GM23338 (cell line): ENCODE results near the gene DCAF7. TPM values are rescaled to one million over a fixed set of nuclear protein-coding genes. Genes with fewer than 3 reads are reported as not detected.

Experiments used
- ATAC-seq: fragments of 200-7000 bp; cut with Tn5 transposase; 3 replicates; pipeline ENCODE4 v1.9.1; 2020
- DNase-seq: peaks from one replicate; pipeline ENCODE4 v3.0.0-alpha.2; 2015; ENCODE audit warnings: low spot score
- H2AFZ ChIP-seq: fragments of 200-600 bp; sonication (generic); 2 replicates; pipeline ENCODE4 v1.8.0; 2016; ENCODE audit warnings: antibody characterized with exemption, mild to moderate bottlenecking, moderate library complexity
- H3F3A ChIP-seq: fragments of 200-600 bp; sonication (generic); replicated peaks from 2 replicates; pipeline ENCODE4 v1.8.0; 2017; ENCODE audit warnings: antibody characterized with exemption, mixed run types, low read depth
- H3K27ac ChIP-seq: fragments of 200-600 bp; sonication (generic); 2 replicates; pipeline ENCODE4 v1.6.1; 2016; ENCODE audit warnings: low read depth
- H3K27me3 ChIP-seq: fragments of 200-600 bp; sonication (generic); 2 replicates; pipeline ENCODE4 v1.8.0; 2016; ENCODE audit warnings: mild to moderate bottlenecking, mixed run types, moderate library complexity; ENCODE audit not compliant: insufficient read depth
- H3K36me3 ChIP-seq: fragments of 200-600 bp; sonication (generic); 2 replicates; pipeline ENCODE4 v1.8.0; 2016; ENCODE audit warnings: mild to moderate bottlenecking; ENCODE audit not compliant: insufficient read depth
- H3K4me1 ChIP-seq: fragments of 200-600 bp; sonication (generic); 2 replicates; pipeline ENCODE4 v1.8.0; 2016; ENCODE audit warnings: mild to moderate bottlenecking, moderate library complexity; ENCODE audit not compliant: insufficient read depth
- H3K4me2 ChIP-seq: fragments of 200-600 bp; sonication (generic); 2 replicates; pipeline ENCODE4 v1.7.1; 2017; ENCODE audit warnings: mixed run types
- H3K4me3 ChIP-seq: fragments of 200-600 bp; sonication (generic); 2 replicates; pipeline ENCODE4 v1.6.1; 2016; ENCODE audit warnings: mixed run types
- H3K79me2 ChIP-seq: fragments of 200-600 bp; sonication (generic); replicated peaks from 2 replicates; pipeline ENCODE4 v1.8.0; 2017; ENCODE audit warnings: mild to moderate bottlenecking; ENCODE audit not compliant: insufficient read depth
- H3K9me2 ChIP-seq: fragments of 200-600 bp; sonication (generic); 2 replicates; pipeline ENCODE4 v1.8.0; 2017; ENCODE audit not compliant: insufficient read depth
- H4K20me1 ChIP-seq: fragments of 200-600 bp; sonication (generic); replicated peaks from 2 replicates; pipeline ENCODE4 v1.8.0; 2017; ENCODE audit warnings: mild to moderate bottlenecking; ENCODE audit not compliant: insufficient read depth
- H3K27ac Mint-ChIP-seq: 2 replicates; pipeline ENCODE4 v1.8.0; 2020; ENCODE audit warnings: inconsistent platforms, mild to moderate bottlenecking, moderate library complexity, mixed read lengths
- H3K27me3 Mint-ChIP-seq: 3 replicates; pipeline ENCODE4 v1.8.0; 2022; ENCODE audit warnings: low read depth, mild to moderate bottlenecking, moderate library complexity, mixed read lengths, inconsistent platforms; ENCODE audit not compliant: insufficient read depth, poor library complexity
- H3K36me3 Mint-ChIP-seq: 3 replicates; pipeline ENCODE4 v1.8.0; 2021; ENCODE audit warnings: low read depth, mild to moderate bottlenecking, inconsistent platforms, moderate library complexity, mixed read lengths
- H3K4me1 Mint-ChIP-seq: 3 replicates; pipeline ENCODE4 v1.8.0; 2020; ENCODE audit warnings: mild to moderate bottlenecking, inconsistent platforms, mixed read lengths
- H3K4me3 Mint-ChIP-seq: 3 replicates; pipeline ENCODE4 v1.8.0; 2021; ENCODE audit warnings: moderate library complexity, mild to moderate bottlenecking, inconsistent platforms, mixed read lengths
- H3K9me3 Mint-ChIP-seq: 3 replicates; pipeline ENCODE4 v1.8.0; 2020; ENCODE audit warnings: moderate library complexity, mild to moderate bottlenecking, inconsistent platforms, mixed read lengths
- CREB1 ChIP-seq: fragments of 250-450 bp; sonication (Bioruptor Pico); IDR thresholded peaks from 2 replicates; pipeline ENCODE4 v1.5.0; 2020; ENCODE audit warnings: low read depth, mild to moderate bottlenecking, moderate library complexity
- EZH2 ChIP-seq: fragments of 200-600 bp; sonication (generic); IDR thresholded peaks from one replicate; pipeline ENCODE4 v1.8.0; 2017; ENCODE audit warnings: antibody characterized with exemption, mild to moderate bottlenecking, low read depth; ENCODE audit not compliant: unreplicated experiment
- EZH2phosphoT487 ChIP-seq: fragments of 200-600 bp; sonication (generic); IDR thresholded peaks from one replicate; pipeline ENCODE4 v1.8.1; 2018; ENCODE audit warnings: antibody characterized with exemption; ENCODE audit not compliant: unreplicated experiment
- JUNB ChIP-seq: IDR thresholded peaks from one replicate; pipeline ENCODE4 v1.6.1; 2016; ENCODE audit warnings: antibody characterized with exemption; ENCODE audit not compliant: unreplicated experiment
- NANOG ChIP-seq: IDR thresholded peaks from 2 replicates; pipeline ENCODE4 v1.6.1; 2016; ENCODE audit warnings: antibody characterized with exemption, borderline replicate concordance
- POLR2AphosphoS5 ChIP-seq: IDR thresholded peaks from 2 replicates; pipeline ENCODE4 v1.6.1; 2016; ENCODE audit warnings: antibody characterized with exemption, low read depth
- STAT1 ChIP-seq: IDR thresholded peaks from one replicate; pipeline ENCODE4 v1.6.1; 2016; ENCODE audit warnings: antibody characterized with exemption; ENCODE audit not compliant: unreplicated experiment
- ZNF114 ChIP-seq: fragments of 250-450 bp; sonication (Bioruptor Pico); IDR thresholded peaks from 2 replicates; pipeline ENCODE4 v1.5.0; 2020; ENCODE audit warnings: mild to moderate bottlenecking, moderate library complexity
- ZNF331 ChIP-seq: fragments of 250-450 bp; sonication (Bioruptor Pico); IDR thresholded peaks from 2 replicates; pipeline ENCODE4 v1.5.0; 2020; ENCODE audit warnings: low read depth, mild to moderate bottlenecking, moderate library complexity
- polyA plus RNA-seq: library from polyadenylated mRNA; unstranded; fragments of >200 nt; fragmentation: Nextera tagmentation; extraction: Ambion mirVana; gene quantifications from 2 replicates; pipeline ENCODE4 v1.2.1, GENCODE V29; 2016
- total RNA-seq: library from RNA; depleted of rRNA; stranded (reverse); fragments of >200 nt; shearing (Covaris generic); gene quantifications from 2 replicates; pipeline ENCODE4 v1.2.3, GENCODE V29; 2014
- TF ChIP-seq, protein P1 (sequence below): fragments of 250-450 bp; sonication (Bioruptor Pico); IDR thresholded peaks from 2 replicates; pipeline ENCODE4 v1.5.0; 2020; ENCODE audit warnings: mild to moderate bottlenecking, moderate library complexity
- TF ChIP-seq, protein P2 (sequence below): IDR thresholded peaks from 2 replicates; pipeline ENCODE4 v1.6.1; 2016; ENCODE audit warnings: antibody characterized with exemption
- TF ChIP-seq, protein P3 (sequence below), 2 experiments: fragments of 200-600 bp in 1 of 2; sonication (generic) in 1 of 2; conservative IDR thresholded peaks; 2 replicates each; pipeline versions ENCODE4 v1.5.1 to v1.6.1; 2016 to 2017; ENCODE audit warnings: antibody characterized with exemption in 2 of 2, low read depth in 2 of 2, mild to moderate bottlenecking in 2 of 2, moderate library complexity in 1 of 2
- TF ChIP-seq, protein P4 (sequence below): IDR thresholded peaks from one replicate; pipeline ENCODE4 v1.6.1; 2018; ENCODE audit warnings: antibody characterized with exemption; ENCODE audit not compliant: unreplicated experiment

The DCAF7 gene
- total and polyA plus RNA-seq, 2 experiments from 2014 or later, result 31.3 to 60.1 TPM

DNA sequence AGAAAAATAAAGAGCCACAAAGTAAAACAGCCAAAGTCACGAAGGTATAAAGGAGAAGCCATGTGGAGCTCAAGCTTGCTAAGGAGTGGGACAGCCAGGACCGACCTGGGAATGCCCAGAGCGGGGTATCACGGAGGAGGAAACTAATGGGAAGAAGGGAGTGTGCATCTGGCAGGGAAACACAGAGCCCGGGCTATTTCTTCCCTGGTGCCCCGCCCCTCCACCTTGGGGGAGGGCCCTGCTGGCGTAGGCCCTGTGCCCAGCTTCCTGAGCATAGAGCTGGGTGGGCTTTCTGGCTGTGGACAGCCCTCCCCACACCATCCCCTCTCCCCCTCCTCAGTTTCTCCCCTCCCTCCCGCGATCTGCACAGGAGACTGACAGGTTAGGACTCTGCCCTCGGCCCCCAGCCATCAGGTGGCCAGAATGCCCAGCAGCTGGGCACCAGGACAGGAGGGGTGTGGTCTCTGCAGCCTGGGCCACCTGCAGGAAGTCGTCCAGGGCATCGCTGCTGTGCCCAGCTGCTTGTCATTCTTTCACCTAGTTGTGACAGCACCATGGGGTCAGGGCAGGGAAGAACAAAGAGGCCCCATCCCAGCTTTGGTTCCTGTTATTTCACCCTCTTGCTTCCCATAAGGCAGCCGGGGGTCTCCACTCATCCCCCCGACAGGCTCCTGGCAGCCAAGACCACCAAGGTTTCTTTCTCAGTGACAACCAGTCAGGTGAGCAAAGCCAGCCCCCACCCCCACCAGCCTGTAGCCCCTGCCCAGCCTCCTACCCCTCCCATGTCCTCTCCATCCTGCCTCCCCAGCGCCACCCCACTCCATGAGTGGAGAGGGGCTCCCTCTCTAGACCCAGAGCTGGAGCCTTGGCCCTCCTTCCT, 7.1 kb upstream of the DCAF7 start:
- Histone ChIP-seq H2AFZ (no peak overlapping the region), H3K36me3 (no peaks in the 10 kb centered on the region), H3K27me3 (peaks cover 18% of the 10 kb centered on the region), H3K4me2 (no peak overlapping the region), H4K20me1 (no peaks in the 10 kb centered on the region), H3K4me1 (peaks cover 7% of the 10 kb centered on the region; the same call in 1 of the 2 replicates), H3K79me2 (no peaks in the 10 kb centered on the region), H3K9me2 (no peaks in the 10 kb centered on the region), H3K4me3 (no peak overlapping the region), H3F3A (no peaks in the 10 kb centered on the region), H3K27ac (no peak overlapping the region)
- TF ChIP-seq, protein P1, sequence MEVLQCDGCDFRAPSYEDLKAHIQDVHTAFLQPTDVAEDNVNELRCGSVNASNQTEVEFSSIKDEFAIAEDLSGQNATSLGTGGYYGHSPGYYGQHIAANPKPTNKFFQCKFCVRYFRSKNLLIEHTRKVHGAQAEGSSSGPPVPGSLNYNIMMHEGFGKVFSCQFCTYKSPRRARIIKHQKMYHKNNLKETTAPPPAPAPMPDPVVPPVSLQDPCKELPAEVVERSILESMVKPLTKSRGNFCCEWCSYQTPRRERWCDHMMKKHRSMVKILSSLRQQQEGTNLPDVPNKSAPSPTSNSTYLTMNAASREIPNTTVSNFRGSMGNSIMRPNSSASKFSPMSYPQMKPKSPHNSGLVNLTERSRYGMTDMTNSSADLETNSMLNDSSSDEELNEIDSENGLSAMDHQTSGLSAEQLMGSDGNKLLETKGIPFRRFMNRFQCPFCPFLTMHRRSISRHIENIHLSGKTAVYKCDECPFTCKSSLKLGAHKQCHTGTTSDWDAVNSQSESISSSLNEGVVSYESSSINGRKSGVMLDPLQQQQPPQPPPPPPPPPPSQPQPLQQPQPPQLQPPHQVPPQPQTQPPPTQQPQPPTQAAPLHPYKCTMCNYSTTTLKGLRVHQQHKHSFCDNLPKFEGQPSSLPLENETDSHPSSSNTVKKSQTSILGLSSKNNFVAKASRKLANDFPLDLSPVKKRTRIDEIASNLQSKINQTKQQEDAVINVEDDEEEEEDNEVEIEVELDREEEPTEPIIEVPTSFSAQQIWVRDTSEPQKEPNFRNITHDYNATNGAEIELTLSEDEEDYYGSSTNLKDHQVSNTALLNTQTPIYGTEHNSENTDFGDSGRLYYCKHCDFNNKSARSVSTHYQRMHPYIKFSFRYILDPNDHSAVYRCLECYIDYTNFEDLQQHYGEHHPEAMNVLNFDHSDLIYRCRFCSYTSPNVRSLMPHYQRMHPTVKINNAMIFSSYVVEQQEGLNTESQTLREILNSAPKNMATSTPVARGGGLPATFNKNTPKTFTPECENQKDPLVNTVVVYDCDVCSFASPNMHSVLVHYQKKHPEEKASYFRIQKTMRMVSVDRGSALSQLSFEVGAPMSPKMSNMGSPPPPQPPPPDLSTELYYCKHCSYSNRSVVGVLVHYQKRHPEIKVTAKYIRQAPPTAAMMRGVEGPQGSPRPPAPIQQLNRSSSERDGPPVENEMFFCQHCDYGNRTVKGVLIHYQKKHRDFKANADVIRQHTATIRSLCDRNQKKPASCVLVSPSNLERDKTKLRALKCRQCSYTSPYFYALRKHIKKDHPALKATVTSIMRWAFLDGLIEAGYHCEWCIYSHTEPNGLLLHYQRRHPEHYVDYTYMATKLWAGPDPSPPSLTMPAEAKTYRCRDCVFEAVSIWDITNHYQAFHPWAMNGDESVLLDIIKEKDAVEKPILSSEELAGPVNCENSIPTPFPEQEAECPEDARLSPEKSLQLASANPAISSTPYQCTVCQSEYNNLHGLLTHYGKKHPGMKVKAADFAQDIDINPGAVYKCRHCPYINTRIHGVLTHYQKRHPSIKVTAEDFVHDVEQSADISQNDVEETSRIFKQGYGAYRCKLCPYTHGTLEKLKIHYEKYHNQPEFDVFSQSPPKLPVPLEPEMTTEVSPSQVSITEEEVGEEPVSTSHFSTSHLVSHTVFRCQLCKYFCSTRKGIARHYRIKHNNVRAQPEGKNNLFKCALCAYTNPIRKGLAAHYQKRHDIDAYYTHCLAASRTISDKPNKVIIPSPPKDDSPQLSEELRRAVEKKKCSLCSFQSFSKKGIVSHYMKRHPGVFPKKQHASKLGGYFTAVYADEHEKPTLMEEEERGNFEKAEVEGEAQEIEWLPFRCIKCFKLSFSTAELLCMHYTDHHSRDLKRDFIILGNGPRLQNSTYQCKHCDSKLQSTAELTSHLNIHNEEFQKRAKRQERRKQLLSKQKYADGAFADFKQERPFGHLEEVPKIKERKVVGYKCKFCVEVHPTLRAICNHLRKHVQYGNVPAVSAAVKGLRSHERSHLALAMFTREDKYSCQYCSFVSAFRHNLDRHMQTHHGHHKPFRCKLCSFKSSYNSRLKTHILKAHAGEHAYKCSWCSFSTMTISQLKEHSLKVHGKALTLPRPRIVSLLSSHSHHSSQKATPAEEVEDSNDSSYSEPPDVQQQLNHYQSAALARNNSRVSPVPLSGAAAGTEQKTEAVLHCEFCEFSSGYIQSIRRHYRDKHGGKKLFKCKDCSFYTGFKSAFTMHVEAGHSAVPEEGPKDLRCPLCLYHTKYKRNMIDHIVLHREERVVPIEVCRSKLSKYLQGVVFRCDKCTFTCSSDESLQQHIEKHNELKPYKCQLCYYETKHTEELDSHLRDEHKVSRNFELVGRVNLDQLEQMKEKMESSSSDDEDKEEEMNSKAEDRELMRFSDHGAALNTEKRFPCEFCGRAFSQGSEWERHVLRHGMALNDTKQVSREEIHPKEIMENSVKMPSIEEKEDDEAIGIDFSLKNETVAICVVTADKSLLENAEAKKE (CRISPR knock-in tag), result no peak
- no peak for TF ChIP-seq NANOG
- TF ChIP-seq POLR2AphosphoS5, result no peak
- TF ChIP-seq, protein P2, sequence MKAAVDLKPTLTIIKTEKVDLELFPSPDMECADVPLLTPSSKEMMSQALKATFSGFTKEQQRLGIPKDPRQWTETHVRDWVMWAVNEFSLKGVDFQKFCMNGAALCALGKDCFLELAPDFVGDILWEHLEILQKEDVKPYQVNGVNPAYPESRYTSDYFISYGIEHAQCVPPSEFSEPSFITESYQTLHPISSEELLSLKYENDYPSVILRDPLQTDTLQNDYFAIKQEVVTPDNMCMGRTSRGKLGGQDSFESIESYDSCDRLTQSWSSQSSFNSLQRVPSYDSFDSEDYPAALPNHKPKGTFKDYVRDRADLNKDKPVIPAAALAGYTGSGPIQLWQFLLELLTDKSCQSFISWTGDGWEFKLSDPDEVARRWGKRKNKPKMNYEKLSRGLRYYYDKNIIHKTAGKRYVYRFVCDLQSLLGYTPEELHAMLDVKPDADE, result no peak
- TF ChIP-seq ZNF331 (CRISPR knock-in tag), result no peak
- no peak for TF ChIP-seq CREB1 (CRISPR knock-in tag)
- no peak for TF ChIP-seq JUNB
- TF ChIP-seq, protein P3, sequence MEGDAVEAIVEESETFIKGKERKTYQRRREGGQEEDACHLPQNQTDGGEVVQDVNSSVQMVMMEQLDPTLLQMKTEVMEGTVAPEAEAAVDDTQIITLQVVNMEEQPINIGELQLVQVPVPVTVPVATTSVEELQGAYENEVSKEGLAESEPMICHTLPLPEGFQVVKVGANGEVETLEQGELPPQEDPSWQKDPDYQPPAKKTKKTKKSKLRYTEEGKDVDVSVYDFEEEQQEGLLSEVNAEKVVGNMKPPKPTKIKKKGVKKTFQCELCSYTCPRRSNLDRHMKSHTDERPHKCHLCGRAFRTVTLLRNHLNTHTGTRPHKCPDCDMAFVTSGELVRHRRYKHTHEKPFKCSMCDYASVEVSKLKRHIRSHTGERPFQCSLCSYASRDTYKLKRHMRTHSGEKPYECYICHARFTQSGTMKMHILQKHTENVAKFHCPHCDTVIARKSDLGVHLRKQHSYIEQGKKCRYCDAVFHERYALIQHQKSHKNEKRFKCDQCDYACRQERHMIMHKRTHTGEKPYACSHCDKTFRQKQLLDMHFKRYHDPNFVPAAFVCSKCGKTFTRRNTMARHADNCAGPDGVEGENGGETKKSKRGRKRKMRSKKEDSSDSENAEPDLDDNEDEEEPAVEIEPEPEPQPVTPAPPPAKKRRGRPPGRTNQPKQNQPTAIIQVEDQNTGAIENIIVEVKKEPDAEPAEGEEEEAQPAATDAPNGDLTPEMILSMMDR (conservative IDR thresholded peaks at IDR 0.05; ENCODE audit: low read depth in 2 of 2), result no peak
- TF ChIP-seq ZNF114 (CRISPR knock-in tag), result no peak
- TF ChIP-seq STAT1, result no peak
- TF ChIP-seq, protein P4, sequence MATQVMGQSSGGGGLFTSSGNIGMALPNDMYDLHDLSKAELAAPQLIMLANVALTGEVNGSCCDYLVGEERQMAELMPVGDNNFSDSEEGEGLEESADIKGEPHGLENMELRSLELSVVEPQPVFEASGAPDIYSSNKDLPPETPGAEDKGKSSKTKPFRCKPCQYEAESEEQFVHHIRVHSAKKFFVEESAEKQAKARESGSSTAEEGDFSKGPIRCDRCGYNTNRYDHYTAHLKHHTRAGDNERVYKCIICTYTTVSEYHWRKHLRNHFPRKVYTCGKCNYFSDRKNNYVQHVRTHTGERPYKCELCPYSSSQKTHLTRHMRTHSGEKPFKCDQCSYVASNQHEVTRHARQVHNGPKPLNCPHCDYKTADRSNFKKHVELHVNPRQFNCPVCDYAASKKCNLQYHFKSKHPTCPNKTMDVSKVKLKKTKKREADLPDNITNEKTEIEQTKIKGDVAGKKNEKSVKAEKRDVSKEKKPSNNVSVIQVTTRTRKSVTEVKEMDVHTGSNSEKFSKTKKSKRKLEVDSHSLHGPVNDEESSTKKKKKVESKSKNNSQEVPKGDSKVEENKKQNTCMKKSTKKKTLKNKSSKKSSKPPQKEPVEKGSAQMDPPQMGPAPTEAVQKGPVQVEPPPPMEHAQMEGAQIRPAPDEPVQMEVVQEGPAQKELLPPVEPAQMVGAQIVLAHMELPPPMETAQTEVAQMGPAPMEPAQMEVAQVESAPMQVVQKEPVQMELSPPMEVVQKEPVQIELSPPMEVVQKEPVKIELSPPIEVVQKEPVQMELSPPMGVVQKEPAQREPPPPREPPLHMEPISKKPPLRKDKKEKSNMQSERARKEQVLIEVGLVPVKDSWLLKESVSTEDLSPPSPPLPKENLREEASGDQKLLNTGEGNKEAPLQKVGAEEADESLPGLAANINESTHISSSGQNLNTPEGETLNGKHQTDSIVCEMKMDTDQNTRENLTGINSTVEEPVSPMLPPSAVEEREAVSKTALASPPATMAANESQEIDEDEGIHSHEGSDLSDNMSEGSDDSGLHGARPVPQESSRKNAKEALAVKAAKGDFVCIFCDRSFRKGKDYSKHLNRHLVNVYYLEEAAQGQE, result no peak
- no peak for TF ChIP-seq EZH2
- no peak for TF ChIP-seq EZH2phosphoT487
- peak; percentile 5; the same call in 1 of the 3 replicates for ATAC-seq
- Mint-ChIP-seq H3K4me1 (peaks cover 23% of the 10 kb centered on the region), H3K9me3 (no peaks in the 10 kb centered on the region), H3K36me3 (no peaks in the 10 kb centered on the region; the same call in 1 of the 3 replicates), H3K27me3 (peaks cover 24% of the 10 kb centered on the region), H3K27ac (0 out of 2 replicates have a peak overlapping the region, but pooled peaks have one; percentile 9), H3K4me3 (no peak overlapping the region; the same call in 2 of the 3 replicates)
- peak; percentile 24 for DNase-seq
